Measurements from ENCODE around the gene EEFSEC. TPM values are rescaled to one million over a fixed set of nuclear protein-coding genes. Genes with fewer than 3 reads are reported as not detected.

Gene EEFSEC
- total RNA-seq, 1 donor from 2014 or later, result 12.2 TPM

DNA sequence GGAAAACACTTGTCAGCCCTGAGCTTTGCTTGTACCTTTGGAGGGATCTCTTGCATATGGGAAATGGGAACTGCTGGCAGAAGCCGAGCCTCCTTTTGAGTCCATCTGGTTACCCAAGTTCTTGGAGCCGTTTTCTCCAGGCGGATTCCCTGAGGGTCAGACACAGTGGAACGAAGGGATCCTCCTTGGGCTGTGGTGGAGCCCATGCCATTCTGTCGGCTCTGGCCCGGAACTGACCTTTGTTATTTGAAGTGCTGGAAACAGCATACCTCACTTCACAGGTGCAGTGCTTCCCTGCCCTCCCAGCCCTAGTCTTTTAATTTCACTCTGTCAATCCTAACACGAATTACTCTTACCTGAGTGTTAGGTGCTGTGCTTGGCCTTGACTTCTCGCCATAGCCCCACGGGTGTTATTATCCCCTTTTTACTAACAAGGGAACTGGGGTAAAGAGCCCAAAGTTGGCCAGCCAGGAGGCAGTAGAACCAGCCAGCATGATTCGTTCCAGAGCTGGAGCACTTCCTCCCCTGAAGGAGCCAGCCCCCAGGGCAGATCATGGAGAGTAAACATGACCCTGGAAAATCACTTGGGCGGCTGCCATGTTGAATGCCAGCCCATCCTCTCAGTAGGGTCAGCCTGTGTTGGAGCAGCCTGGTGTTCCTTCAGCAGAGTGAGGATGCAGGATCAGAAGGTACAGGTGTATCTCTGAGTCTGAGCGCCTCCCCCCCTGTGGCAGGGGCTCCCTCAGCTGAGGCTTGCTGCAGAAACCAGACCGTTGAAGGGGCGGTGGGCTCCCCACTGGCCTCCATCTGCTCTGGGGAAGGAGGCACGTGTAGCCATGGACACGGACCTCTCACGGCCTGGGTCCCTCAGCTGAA, 170.2 kb downstream of the EEFSEC start:
- Mint-ChIP-seq H3K9me3 (ENCODE audit: low read depth) (no peaks in the 10 kb centered on the region), H3K27me3 (ENCODE audit: low read depth) (no peaks in the 10 kb centered on the region), H3K4me1 (ENCODE audit: low read depth) (no peaks in the 10 kb centered on the region), H3K36me3 (ENCODE audit: low read depth) (peaks cover 3% of the 10 kb centered on the region), H3K4me3 (ENCODE audit: unreplicated experiment) (no peak overlapping the region), H3K27ac (ENCODE audit: unreplicated experiment) (no peak overlapping the region)
- TF ChIP-seq, protein P1, sequence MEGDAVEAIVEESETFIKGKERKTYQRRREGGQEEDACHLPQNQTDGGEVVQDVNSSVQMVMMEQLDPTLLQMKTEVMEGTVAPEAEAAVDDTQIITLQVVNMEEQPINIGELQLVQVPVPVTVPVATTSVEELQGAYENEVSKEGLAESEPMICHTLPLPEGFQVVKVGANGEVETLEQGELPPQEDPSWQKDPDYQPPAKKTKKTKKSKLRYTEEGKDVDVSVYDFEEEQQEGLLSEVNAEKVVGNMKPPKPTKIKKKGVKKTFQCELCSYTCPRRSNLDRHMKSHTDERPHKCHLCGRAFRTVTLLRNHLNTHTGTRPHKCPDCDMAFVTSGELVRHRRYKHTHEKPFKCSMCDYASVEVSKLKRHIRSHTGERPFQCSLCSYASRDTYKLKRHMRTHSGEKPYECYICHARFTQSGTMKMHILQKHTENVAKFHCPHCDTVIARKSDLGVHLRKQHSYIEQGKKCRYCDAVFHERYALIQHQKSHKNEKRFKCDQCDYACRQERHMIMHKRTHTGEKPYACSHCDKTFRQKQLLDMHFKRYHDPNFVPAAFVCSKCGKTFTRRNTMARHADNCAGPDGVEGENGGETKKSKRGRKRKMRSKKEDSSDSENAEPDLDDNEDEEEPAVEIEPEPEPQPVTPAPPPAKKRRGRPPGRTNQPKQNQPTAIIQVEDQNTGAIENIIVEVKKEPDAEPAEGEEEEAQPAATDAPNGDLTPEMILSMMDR (IDR thresholded peaks at IDR 0.05), result no peak
- no peak for DNase-seq (ENCODE audit: low spot score)

- H3K27ac Mint-ChIP-seq (ENCODE audit: unreplicated experiment), result no peak overlapping the region
- no peak overlapping the region for H3K4me3 Mint-ChIP-seq (ENCODE audit: unreplicated experiment)
- no peaks in the 10 kb centered on the region for H3K27me3 Mint-ChIP-seq (ENCODE audit: low read depth)
- no peaks in the 10 kb centered on the region for H3K36me3 Mint-ChIP-seq (ENCODE audit: low read depth)
- DNase-seq (ENCODE audit: low spot score), result no peak
- no peaks in the 10 kb centered on the region for H3K4me1 Mint-ChIP-seq (ENCODE audit: low read depth)
- no peaks in the 10 kb centered on the region for H3K9me3 Mint-ChIP-seq (ENCODE audit: low read depth)
- TF ChIP-seq, protein P1 (IDR thresholded peaks at IDR 0.05), result no peak
These were observed 171.8 kb downstream of the EEFSEC start for GRCh38 chr3:128324911-128325592.

DNA sequence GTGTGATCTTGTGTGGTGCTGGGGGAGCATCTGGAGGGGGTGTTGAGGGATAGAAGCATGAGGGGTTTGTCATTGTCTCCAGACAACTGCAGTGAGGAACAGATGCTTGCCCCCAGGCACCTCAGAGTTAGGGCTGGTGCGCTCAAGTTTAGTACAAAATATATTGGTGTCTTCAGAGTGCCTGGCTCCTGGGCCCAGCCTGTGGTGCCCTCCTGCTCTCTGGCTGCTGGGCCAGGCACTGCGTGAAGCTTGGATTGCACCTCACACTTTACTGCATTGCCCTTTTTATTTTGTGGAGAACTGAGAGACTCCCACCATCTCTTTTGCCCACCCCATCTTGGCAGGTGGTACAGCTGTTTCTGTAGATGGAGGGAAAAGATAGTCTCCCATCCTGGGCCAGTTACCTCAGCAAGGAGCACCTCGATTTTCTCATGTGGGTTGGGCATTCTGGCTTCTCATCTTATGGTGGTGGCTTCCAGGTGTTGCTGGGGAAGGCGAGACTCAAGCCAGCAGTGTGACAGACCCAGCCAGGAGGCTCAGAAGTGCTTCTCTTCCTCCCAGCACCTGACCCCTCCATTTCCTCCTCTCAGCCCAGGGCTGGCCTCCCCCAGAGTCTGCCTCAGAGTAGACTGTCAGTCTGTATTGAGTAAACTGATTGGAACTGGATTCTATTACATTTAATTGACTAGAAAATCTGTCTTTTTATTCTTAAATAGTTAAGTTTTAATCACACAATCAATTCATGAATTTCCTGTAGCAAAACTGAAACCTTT, 173.0 kb downstream of the EEFSEC start:
- Mint-ChIP-seq H3K4me3 (ENCODE audit: unreplicated experiment) (no peak overlapping the region), H3K9me3 (ENCODE audit: low read depth) (no peaks in the 10 kb centered on the region), H3K36me3 (ENCODE audit: low read depth) (no peaks in the 10 kb centered on the region), H3K27me3 (ENCODE audit: low read depth) (no peaks in the 10 kb centered on the region), H3K27ac (ENCODE audit: unreplicated experiment) (no peak overlapping the region), H3K4me1 (ENCODE audit: low read depth) (no peaks in the 10 kb centered on the region)
- TF ChIP-seq, protein P1 (IDR thresholded peaks at IDR 0.05), result no peak
- DNase-seq (ENCODE audit: low spot score), result no peak

GRCh38 chr3:128327606-128328031, 174.3 kb downstream of the EEFSEC start:
- H3K36me3 Mint-ChIP-seq (ENCODE audit: low read depth), result no peaks in the 10 kb centered on the region
- DNase-seq (ENCODE audit: low spot score), result no peak
- TF ChIP-seq, protein P1 (IDR thresholded peaks at IDR 0.05), result no peak
- H3K27ac Mint-ChIP-seq (ENCODE audit: unreplicated experiment), result no peak overlapping the region
- no peaks in the 10 kb centered on the region for H3K4me1 Mint-ChIP-seq (ENCODE audit: low read depth)
- H3K4me3 Mint-ChIP-seq (ENCODE audit: unreplicated experiment), result no peak overlapping the region
- H3K27me3 Mint-ChIP-seq (ENCODE audit: low read depth), result no peaks in the 10 kb centered on the region
- no peaks in the 10 kb centered on the region for H3K9me3 Mint-ChIP-seq (ENCODE audit: low read depth)

Measured in chondrocyte (in vitro differentiated cells).